ENCODE measurements around the gene NPEPPS. TPM values are rescaled to one million over a fixed set of nuclear protein-coding genes. Genes with fewer than 3 reads are reported as not detected.

NPEPPS gene
- total and polyA plus RNA-seq, 2 experiments from 2014 or later: 75.0 to 123 TPM

DNA sequence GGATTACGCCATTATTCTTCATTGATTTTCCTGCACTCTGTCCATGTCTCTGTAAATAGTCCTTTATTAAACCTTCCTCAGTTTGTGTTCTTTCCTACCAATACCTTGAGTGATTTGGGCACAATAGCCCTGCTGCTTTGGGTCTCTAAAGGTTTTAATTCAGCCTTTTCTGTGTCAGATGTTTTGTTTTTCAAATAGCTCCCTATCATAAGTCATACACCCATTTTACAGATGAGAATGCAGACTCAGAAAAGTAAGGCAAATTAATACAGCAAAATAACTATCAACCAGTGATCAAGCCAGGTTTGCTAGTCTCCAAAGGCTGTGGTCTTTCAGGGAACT, 93.8 kb downstream of the NPEPPS start:
- no peak overlapping the region for H3K4me3 ChIP-seq
- peaks cover 19% of the 10 kb centered on the region for H3K4me1 ChIP-seq (ENCODE audit: low read depth)
- DNase-seq (ENCODE audit: low read depth in 1 of 2, low spot score in 1 of 2): no peak
- no peaks in the 10 kb centered on the region for H3K9me3 ChIP-seq (ENCODE audit: low read depth)
- H3K36me3 ChIP-seq: peaks cover 28% of the 10 kb centered on the region
- no peaks in the 10 kb centered on the region for H3K27me3 ChIP-seq
- H3K27ac ChIP-seq: no peak overlapping the region
- TF ChIP-seq, protein P1, sequence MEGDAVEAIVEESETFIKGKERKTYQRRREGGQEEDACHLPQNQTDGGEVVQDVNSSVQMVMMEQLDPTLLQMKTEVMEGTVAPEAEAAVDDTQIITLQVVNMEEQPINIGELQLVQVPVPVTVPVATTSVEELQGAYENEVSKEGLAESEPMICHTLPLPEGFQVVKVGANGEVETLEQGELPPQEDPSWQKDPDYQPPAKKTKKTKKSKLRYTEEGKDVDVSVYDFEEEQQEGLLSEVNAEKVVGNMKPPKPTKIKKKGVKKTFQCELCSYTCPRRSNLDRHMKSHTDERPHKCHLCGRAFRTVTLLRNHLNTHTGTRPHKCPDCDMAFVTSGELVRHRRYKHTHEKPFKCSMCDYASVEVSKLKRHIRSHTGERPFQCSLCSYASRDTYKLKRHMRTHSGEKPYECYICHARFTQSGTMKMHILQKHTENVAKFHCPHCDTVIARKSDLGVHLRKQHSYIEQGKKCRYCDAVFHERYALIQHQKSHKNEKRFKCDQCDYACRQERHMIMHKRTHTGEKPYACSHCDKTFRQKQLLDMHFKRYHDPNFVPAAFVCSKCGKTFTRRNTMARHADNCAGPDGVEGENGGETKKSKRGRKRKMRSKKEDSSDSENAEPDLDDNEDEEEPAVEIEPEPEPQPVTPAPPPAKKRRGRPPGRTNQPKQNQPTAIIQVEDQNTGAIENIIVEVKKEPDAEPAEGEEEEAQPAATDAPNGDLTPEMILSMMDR (IDR thresholded peaks at IDR 0.05; ENCODE audit: low read depth, low read length): no peak

- TF ChIP-seq, protein P1 (IDR thresholded peaks at IDR 0.05; ENCODE audit: low read depth, low read length): no peak
- no peak for DNase-seq (ENCODE audit: low read depth in 1 of 2, low spot score in 1 of 2)
- Histone ChIP-seq H3K9me3 (ENCODE audit: low read depth) (no peaks in the 10 kb centered on the region), H3K27ac (no peak overlapping the region), H3K36me3 (peaks cover 5% of the 10 kb centered on the region), H3K4me3 (no peak overlapping the region), H3K4me1 (ENCODE audit: low read depth) (peaks cover 9% of the 10 kb centered on the region), H3K27me3 (no peaks in the 10 kb centered on the region)
Measured at GRCh38 chr17:47628014-47628566, 97.2 kb downstream of the NPEPPS start.

GRCh38 chr17:47629826-47630225, 98.9 kb downstream of the NPEPPS start:
- Histone ChIP-seq H3K9me3 (ENCODE audit: low read depth) (no peaks in the 10 kb centered on the region), H3K27ac (peak overlapping the region; percentile 12), H3K4me1 (ENCODE audit: low read depth) (peaks cover 7% of the 10 kb centered on the region), H3K36me3 (no peaks in the 10 kb centered on the region), H3K4me3 (no peak overlapping the region), H3K27me3 (no peaks in the 10 kb centered on the region)
- DNase-seq (ENCODE audit: low read depth in 1 of 2, low spot score in 1 of 2): peak in 1 of 2 donors; percentile 7
- TF ChIP-seq, protein P1 (IDR thresholded peaks at IDR 0.05; ENCODE audit: low read depth, low read length): no peak

DNA sequence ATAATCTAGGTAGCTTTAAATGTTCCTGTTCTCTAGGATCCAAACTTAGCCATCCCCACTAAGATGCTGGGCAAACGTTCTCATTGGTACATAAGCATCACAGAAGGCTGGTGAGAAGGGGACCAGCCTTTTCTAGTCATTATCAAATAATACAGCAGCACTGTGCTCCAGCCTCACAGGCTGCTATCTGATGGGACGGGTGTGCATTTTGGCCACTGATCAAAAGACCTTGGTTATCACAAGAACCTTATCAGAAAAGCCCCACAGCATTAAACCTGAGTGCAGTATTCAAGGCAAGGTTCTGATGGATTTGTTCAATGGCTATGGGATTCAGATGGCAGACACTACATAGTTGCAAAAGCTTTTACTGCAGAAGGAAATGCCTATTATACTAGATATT, 99.7 kb downstream of the NPEPPS start:
- H3K27me3 ChIP-seq: no peaks in the 10 kb centered on the region
- TF ChIP-seq, protein P1 (IDR thresholded peaks at IDR 0.05; ENCODE audit: low read depth, low read length): no peak
- H3K4me1 ChIP-seq (ENCODE audit: low read depth): peaks cover 7% of the 10 kb centered on the region
- DNase-seq (ENCODE audit: low read depth in 1 of 2, low spot score in 1 of 2): no peak
- peak overlapping the region; percentile 12 for H3K27ac ChIP-seq
- no peak overlapping the region for H3K4me3 ChIP-seq
- no peaks in the 10 kb centered on the region for H3K36me3 ChIP-seq
- H3K9me3 ChIP-seq (ENCODE audit: low read depth): no peaks in the 10 kb centered on the region

GRCh38 chr17:47632991-47633390, 102.1 kb downstream of the NPEPPS start:
- Histone ChIP-seq H3K27ac (no peak overlapping the region), H3K4me1 (ENCODE audit: low read depth) (peaks cover 5% of the 10 kb centered on the region), H3K9me3 (ENCODE audit: low read depth) (no peaks in the 10 kb centered on the region), H3K4me3 (no peak overlapping the region), H3K36me3 (no peaks in the 10 kb centered on the region), H3K27me3 (no peaks in the 10 kb centered on the region)
- TF ChIP-seq, protein P1 (IDR thresholded peaks at IDR 0.05; ENCODE audit: low read depth, low read length): no peak
- no peak for DNase-seq (ENCODE audit: low read depth in 1 of 2, low spot score in 1 of 2)

Data from cardiac muscle cell (in vitro differentiated cells and primary cell).